Measurements from ENCODE around the gene PPP3R1.

DNA sequence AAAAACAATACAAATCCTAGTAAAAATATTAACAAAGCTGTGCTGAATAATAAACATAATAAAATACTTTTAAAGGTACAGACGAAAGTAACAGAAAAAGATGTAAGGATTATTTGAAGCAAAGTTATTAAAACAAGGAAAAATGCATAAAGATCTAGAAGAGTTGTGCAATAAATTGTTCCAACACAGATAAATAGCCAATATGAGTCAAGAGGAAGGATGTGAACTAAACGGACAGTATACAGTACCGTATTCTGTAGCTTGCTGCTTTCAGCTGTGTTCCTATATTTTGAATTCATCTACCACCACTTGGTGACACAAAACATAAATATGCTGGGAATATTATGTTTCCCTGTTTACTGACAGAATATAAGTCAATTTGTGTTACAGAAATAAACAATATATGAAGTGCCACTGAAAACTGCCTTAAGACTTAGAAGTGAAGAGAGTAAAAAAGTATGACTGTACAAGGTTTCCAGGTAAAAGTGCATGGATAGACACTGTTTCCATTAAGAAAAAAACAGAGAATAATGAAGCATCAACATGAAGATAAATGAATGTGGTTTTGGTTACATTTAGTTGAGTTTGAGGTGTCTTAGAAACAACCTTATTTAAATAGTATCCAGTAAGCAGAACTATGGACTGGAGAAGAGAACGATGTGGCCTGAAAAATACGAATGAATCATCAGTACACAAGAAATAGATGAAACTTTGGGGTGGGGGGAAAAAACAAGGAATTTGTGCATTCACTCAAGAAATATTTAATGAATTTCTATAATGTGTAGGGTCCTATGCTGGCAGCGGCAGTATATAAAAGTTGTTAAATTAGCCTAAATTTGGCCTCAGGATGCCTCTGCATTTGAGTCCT lies 13.1 kb downstream of the PPP3R1 start:
- TF ChIP-seq, protein P1, sequence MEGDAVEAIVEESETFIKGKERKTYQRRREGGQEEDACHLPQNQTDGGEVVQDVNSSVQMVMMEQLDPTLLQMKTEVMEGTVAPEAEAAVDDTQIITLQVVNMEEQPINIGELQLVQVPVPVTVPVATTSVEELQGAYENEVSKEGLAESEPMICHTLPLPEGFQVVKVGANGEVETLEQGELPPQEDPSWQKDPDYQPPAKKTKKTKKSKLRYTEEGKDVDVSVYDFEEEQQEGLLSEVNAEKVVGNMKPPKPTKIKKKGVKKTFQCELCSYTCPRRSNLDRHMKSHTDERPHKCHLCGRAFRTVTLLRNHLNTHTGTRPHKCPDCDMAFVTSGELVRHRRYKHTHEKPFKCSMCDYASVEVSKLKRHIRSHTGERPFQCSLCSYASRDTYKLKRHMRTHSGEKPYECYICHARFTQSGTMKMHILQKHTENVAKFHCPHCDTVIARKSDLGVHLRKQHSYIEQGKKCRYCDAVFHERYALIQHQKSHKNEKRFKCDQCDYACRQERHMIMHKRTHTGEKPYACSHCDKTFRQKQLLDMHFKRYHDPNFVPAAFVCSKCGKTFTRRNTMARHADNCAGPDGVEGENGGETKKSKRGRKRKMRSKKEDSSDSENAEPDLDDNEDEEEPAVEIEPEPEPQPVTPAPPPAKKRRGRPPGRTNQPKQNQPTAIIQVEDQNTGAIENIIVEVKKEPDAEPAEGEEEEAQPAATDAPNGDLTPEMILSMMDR (IDR thresholded peaks at IDR 0.05) = no peak
- TF ChIP-seq POLR2A (IDR thresholded peaks at IDR 0.05) = no peak

Data from esophagus squamous epithelium (tissue), 4 donors.